NCI-H69 (cell line): ENCODE results near the gene NEB.

Source experiments
- DNase-seq: peaks from one replicate; lab custom pipeline; 2025; lab: John Stamatoyannopoulos, UW

Gene NEB, protein sequence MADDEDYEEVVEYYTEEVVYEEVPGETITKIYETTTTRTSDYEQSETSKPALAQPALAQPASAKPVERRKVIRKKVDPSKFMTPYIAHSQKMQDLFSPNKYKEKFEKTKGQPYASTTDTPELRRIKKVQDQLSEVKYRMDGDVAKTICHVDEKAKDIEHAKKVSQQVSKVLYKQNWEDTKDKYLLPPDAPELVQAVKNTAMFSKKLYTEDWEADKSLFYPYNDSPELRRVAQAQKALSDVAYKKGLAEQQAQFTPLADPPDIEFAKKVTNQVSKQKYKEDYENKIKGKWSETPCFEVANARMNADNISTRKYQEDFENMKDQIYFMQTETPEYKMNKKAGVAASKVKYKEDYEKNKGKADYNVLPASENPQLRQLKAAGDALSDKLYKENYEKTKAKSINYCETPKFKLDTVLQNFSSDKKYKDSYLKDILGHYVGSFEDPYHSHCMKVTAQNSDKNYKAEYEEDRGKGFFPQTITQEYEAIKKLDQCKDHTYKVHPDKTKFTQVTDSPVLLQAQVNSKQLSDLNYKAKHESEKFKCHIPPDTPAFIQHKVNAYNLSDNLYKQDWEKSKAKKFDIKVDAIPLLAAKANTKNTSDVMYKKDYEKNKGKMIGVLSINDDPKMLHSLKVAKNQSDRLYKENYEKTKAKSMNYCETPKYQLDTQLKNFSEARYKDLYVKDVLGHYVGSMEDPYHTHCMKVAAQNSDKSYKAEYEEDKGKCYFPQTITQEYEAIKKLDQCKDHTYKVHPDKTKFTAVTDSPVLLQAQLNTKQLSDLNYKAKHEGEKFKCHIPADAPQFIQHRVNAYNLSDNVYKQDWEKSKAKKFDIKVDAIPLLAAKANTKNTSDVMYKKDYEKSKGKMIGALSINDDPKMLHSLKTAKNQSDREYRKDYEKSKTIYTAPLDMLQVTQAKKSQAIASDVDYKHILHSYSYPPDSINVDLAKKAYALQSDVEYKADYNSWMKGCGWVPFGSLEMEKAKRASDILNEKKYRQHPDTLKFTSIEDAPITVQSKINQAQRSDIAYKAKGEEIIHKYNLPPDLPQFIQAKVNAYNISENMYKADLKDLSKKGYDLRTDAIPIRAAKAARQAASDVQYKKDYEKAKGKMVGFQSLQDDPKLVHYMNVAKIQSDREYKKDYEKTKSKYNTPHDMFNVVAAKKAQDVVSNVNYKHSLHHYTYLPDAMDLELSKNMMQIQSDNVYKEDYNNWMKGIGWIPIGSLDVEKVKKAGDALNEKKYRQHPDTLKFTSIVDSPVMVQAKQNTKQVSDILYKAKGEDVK (N-terminal part only)

DNA sequence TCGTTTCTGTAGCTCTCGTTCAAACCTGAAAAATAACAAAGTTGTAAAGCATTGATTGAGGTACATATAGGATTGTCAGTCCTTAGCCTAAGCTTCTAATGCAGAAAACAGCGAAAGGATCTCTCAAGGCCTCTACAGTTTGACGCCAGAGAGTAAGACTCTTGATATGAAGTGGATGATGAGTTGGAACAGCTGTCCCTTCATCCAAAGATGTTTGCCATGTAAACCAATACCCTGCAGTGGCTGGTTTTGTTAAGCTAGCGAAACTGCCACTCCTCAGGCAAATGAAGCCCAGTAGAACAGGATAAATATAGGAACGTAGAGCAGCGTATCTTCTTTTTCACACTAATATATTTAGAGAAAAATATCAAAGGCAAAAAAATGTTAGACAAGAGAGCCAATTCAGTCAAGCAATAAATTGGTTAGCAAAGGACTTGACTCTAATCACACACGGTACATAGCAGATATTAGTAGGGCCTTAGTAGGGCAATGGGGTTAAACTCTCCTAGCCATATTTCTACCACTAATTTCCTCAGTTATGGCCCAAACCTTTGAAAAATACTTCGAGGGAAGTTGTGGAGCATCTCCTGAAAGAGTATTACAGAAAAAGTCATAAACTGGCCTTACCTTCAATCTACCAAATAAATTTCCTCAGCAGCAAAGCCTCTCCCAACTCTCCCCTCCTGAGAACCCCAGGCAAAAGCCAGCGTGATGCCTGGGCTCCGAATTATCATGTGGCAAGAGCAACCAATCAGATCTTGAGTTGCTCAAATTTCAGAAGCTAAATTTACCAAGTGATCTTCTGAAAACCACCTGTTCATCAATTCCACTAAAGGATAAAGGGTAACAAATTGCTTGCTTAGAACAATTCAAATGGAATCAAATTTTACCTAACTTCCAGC, at the start of gene NEB:
Gene NEB, minus strand, starts transcription at position 706 of the 902 bp plus-strand sequence. CDS start 1,320 bp downstream, outside the sequence.
- DNase-seq, result peak; percentile 9

DNA sequence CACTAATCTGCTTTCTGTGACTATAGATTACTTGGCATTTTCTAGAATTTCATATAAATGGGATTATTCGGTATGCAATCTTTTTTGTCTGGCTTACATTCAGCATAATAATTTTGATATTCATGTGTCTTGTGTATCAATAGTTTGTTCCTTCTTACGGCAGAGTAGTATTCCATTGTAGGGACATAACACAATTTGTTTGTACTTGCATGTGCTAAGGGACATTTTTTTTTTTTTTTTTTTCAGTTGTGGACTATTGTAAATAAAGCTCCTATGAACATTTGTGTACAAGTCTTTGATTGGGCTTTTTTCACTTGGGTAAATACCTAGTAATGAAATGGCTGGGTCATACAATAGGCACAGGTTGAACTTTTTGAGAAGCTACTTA, 48.9 kb upstream of the NEB start:
- no peak for DNase-seq

DNA sequence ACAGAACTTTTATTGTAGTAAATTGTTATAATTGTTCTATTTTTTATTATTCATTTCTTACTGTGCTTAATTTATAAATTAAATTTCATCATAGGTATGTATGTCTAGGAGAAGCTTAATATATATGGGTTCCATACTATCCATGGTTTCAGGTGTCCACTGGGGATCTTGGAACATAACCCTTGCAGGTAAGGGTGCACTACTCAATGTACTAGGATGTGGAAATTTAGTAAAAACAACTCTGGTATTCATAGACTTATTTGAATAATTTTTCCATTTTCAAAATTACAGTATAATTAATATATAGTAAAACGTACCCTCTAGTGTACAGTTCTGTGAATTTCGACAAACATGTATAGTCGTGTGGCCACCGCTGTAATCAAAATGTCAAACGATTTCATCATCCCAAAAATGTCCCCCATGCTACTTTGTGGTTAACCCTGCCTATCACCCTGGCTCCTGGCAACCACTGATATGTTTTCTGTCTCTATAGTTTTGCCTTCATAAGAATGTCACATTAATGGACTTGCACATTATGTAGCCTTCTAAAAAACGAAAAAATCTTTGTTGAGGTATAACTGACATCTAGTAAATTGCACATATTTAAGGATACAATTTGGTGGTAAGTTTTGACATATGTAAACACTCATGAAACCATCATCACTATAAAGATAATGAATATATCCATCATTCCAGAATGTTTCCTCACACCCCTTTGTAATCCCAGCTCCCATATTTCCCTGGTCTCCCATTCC, 48.3 kb upstream of the NEB start:
- DNase-seq, result no peak

DNA sequence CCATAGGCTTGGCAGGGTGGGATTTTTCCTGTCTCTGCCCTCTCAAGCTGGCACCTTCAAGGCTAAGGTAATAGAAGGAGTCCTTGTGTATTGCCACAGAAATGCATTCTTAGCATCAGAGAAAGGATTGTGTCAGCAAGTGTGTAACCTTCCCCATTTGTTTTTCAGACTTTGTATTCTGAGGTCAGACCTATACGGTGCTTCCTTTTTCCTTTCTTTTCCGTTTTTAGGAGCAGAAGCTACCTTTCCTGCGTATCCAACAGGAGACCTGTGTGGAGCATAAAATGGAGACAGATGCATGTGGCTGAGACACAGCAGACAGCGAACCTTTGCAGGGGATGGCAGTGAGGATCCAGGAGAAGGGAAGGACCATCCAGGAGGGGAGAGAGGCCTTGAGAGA, 47.4 kb upstream of the NEB start:
- DNase-seq, result no peak

DNA sequence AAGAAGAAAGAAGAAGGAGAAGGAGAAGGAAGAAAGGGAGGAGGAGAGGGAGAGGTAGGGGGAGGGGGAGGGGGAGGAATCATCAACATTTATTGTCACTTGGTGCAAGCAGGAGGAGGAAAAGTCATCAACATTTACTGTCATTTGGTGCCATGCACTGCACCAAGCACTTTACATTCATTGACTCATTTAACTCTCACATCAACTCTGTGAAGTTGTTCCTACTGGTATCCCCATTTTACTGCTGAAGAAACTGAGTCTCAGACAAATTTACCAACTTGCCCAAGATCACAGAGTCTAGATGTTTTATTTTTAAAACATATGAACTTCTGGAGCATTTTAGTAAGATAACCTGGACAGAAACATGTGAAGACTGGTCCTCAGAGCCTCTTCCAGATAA, 46.7 kb upstream of the NEB start:
- no peak for DNase-seq

DNA sequence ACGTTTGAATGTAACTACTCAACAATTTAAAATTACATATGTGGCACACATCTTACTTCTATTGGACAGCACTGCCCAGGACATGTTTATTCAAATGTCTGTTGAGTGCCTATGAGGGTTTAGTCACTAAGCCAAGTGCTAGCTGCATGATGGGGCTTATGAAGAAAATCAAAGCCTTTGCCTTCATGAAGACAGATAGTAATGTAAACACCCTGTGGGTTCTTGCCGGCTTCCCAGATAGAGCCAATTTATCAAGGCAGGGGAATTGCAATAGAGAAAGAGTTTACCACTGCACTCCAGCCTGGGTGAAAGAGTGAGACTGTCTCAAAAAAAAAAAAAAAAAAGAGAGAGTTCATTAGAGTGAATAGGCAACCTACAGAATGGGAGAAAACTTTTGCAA, 43.7 kb upstream of the NEB start:
- no peak for DNase-seq

DNA sequence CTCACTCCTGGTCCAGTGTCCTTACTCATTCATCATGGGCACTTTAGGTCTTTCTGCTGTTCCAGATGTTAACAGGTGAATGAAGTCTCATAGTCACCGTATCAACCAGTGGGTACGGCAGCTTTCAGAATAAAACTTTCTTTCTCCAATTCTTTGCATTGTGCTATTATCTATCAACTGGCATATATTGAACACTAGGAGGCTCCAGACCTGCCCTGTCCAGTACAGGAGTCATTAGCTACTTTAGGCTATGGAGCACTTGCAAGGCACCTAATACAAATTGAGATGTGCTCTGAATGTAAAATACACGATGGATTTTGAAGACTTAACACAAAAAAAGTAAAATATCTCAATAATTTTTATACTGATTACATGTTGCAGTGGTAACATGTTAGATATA, 43.2 kb upstream of the NEB start:
- DNase-seq, result no peak

DNA sequence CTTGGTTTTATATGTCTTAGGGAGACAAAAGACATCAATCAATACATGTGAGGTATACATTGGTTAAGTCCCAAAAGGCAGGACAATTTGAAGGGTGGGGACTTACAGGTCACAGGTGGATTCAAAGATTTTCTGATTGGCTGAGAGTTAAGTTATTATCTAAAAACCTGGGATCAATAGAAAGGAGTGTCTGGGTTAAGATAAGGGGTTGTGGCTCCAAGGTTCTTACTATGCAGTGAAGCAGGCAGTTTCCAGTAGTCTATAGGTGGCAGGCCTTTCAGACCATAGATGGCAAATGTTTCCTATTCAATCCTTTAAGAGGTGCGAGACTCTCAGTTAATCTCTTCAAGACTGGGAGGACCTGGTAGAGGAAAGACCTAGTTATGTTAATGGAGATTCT, 42.1 kb upstream of the NEB start:
- DNase-seq, result no peak

DNA sequence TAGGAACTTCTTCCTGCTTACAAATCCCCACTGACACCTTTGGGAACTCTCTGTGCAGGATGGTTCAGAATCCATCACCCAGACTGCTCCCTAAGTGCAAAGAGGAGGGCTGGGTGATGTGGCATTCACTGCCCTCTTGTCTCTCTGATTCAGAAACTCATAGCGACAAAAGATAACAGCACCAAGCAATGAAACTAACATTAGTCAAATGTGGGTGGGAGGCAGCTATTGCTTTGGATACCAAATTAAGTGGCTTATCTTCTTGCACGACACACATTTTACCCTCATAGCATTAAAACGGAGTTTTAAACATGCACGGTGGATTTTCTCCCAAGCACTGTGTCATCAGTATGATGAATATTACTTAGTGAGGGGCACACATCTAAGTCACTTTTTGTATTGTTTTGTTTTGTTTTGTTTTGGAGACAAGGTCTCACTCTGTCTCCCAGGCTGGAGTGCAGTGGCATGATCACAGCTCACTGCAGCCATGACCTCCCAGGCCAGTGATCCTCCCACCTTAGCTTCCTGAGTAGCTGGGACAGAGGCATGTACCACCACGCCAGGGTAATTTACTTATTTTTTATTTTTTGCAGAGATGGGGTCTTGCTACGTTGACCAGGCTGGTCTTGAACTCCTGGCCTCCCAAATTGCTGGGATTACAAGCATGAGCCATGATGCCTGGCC, 40.9 kb upstream of the NEB start:
- no peak for DNase-seq

DNA sequence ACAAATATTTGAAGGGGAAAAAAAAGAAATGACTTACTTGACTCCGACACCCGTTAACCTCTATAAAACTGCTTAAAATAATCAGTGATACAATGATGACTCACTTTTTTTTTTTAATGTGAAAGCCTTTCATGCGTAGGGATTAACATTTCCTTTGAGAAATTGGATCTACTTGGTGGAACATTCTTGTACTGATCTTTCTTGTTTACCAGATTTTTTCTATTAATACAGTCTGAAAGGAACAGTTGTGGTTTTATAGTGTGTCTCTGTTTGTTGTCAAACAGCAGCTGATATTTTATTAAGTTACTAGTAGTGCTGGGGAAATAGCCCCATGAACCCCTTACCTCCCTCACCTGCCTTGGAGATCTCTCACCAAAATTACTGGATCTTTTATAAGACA, 40.2 kb upstream of the NEB start:
- DNase-seq, result no peak

DNA sequence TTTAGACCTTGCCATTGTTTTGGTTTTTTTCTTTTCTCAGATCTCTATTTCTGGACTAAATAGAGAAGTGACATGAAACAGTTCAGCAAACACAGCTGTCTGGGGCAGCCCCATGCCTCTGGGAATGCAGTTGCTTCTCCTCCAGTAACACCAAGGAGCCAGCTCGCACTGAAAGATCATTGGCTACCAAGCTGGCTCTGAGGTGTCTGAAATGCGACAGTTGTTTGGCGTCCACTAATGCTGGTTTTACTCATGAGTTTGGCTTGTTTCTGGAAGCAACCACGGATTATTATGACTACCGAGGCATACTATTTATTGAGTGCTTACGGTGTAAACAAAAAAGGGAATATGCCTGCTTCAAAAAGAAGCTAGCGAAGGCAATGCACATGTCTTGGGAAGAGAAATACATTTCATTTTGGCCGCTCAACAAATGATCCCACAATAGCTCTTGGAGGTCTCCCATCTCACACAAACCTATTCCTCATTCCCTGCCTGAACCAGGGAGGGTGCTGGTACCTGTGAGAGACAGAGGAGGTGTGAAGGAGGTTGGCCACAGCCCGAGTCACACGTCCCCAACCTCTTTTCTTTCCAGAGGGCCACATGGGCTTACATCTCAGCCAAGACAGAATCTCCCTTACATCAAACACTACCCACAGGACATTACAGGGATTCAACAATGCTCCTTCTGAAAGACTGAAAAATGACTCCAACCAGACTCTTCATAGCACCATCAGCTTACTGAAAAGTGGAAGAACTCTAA, 37.5 kb upstream of the NEB start:
- DNase-seq, result no peak

DNA sequence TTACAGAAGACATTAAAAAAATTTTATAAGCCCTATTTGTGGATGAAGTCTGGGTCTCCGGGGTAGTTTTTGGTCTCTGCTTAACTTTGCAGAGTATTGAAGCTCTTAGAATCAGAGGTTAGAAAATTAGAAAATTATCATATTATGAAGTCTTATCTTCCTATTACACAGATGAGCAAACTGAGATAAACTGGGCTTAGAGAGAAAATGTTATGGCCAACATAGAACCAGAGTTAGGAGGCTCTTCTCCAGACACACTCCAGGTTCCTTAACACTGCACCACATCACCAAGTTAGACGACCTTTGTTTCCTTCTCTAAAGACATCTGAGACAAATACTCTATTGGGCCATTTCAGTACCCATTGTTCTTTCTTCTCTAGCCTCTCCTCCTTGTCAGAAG, 36.7 kb upstream of the NEB start:
- no peak for DNase-seq

DNA sequence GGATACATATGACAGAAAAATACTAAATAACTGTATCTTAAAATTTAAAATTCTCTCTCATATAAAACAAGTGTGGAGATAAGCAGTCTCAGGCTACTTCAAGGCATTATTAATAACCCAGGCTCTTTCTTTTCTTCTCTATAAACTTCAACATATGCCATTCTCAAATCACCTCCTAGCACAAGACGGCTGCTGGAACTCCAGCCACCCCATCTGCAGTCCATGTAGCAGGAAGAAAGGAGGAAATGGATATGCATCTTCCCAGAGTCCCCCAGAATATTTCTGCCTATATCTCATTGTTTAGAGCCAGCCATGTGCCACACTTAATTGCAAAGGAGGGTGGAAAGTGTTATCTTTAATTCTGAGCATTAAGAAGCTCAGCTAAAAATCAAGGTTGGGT, 35.3 kb upstream of the NEB start:
- DNase-seq, result no peak

DNA sequence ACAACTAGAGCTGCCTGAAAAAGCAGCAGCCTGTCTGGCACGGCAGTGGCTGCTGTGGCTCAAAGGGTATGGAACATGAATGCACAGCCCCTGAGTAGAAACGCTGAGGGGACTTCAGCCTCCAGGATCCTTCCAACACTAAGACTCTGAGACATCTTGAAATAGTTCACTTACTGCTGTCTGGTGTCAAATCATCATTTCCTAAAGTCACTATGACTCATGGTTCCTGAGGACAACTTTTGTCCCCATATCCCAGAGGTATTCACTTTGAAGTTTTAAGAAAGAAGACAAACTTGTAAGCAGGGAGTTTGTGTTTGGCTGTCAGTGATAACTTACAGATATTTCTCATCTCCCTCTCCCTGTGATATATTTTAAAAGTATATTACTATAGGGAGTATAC, 33.3 kb upstream of the NEB start:
- DNase-seq, result no peak

DNA sequence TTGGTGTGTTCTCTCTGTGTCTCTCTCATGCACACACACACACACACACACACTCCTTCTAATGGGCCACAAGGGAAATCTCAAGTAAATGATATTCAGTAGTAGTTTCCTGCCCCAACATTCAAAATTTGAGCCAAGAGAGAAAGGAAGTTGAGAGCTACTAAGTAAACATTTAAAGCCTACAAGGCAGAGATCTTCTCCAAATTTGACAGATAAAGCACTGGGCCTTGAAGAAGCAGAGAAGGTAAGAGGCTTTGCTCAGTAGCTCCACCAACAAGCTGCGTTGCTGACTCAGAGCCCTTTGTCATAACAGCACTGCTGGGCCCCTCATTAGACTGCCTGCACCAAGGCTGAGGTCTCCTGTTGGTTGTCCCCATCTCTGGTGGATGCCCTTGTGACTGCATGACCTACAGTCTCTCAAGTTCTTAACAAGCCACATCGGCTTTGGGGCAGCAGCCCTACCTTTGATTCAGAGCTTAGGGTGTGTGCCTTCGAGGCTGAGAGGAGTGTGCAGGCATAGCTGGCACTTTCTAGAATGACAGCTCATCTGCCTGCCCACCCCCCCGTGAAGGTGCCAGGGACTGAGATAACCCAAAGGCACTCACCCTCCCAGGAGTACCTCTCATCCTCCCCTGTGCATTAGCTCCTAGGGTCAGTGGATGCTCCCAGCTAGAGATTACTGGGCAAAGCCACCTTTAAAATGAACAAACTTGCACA, 32.3 kb upstream of the NEB start:
- DNase-seq, result peak; percentile 28

DNA sequence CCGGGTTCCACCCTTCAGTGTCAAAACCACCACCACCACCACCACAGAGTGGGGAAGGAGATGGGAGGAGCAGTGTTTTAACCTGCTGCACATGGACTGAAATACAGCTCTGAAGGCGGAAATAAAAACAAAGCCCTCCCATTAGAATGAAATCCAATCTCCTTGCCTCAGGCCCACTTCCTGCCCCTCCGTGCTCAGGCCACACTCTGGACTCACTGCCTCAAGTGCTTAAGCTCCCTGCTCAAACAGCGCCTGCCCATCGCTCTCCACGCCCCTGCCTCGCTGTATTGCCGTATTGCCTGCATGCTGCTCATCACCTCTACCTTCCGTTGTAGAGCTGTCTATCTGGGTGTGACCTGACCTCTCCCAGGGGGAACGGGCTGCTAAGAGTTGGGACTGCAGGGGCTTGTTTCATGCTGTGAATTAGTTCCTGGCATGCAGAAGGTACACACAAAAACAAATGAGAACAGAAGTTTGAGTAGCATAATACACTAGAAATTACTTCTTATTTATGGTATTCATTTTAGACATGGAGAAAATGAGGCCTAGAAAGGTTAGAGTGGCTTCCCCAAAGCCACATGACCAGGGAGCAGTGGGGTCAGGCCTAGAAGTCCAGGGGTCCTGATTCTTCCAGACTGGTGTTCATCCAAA, 31.6 kb upstream of the NEB start:
- peak; percentile 87 for DNase-seq

DNA sequence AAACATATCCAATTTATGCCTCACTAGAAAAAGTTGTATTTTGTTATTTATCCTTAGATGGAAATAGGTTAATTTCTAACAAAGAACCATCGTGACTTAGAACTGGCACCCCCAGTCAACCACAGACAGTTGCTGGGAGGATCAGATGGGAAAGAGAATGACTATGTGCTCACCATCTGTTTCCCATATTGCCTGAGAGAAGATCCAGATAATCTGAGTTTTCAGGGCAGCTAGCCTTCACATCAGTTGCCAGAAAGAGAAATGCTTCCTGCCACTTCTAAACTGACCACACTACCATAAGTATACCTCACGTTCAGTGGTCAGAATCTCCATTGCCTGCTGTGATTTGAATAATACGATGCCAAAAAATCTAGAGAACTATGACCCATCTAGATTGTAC, 28.4 kb upstream of the NEB start:
- no peak for DNase-seq

DNA sequence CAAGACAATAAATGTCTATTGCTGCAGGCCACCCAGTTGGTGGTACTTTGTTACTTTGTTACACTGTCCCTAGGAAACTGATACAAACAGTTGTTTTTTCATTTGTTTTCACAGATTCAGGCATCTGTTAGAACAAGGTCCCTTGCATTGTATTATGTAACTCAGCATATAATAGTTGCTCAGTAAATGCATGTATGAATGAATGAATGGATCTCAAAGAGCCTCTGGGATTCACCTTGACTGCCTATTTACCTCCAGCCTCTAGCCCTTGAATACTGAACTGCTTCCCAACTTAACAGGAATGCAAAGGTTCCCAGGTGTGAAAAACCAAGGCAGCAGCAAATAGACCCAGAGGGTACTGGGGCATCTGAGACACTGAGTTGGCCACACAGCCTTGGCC, 27.4 kb upstream of the NEB start:
- DNase-seq, result no peak
